H1 (cell line): ENCODE results near the gene NUP85. TPM values are rescaled to one million over a fixed set of nuclear protein-coding genes. Genes with fewer than 3 reads are reported as not detected.

Experiments
- CHD7 ChIP-seq: fragments of 300-600 bp; sonication (generic); IDR thresholded peaks from 2 replicates; pipeline ENCODE4 v1.7.1; 2012; ENCODE audit warnings: low read length, moderate library complexity, mild to moderate bottlenecking, inconsistent platforms; ENCODE audit not compliant: insufficient replicate concordance
- KDM4A ChIP-seq: IDR thresholded peaks from one replicate; pipeline ENCODE4 v1.7.1; 2012; ENCODE audit warnings: low read depth, mild to moderate bottlenecking, moderate library complexity, low read length, inconsistent platforms; ENCODE audit not compliant: severe bottlenecking
- PHF8 ChIP-seq: fragments of 200-600 bp; sonication (generic); conservative IDR thresholded peaks from 2 replicates; pipeline ENCODE4 v1.7.1; 2012; ENCODE audit warnings: low read depth, mild to moderate bottlenecking, inconsistent platforms, low read length, moderate library complexity
- polyA plus RNA-seq, 7 experiments: library from polyadenylated mRNA; depleted of rRNA in 3 of 7; stranded (reverse) in 5 of 7; unstranded in 2 of 7; fragments of >200 nt in 5 of 7; fragments of 200-250 nt in 2 of 7; gene quantifications; 1 replicate in 5 of 7; 2 replicates in 1 of 7; 4 replicates in 1 of 7; pipeline versions ENCODE4 v1.2.1 to v1.2.3, GENCODE V29; 2011 to 2013; ENCODE audit warnings: missing spikeins in 2 of 7, mixed read lengths in 2 of 7
- total RNA-seq: library from RNA; stranded (reverse); fragmentation: NEBNext Ultra II Directional; extraction: Animal tissue kit (Norgen Biotek cat#: 25700); gene quantifications from 2 replicates; pipeline ENCODE4 v1.2.1, GENCODE V29; 2021

The NUP85 gene
- total and polyA plus RNA-seq, 2 of the 8 experiments (the other 6 are each of a cell fraction or from before 2014, with no cell fraction given) = 98.5 to 154 TPM

- TF ChIP-seq CHD7 (no peak), PHF8 (no peak), KDM4A (no peak)
Observed at GRCh38 chr17:75199886-75200618, 5.4 kb upstream of the NUP85 start (continued).
